Progenitor cell of endocrine pancreas (in vitro differentiated cells): ENCODE data around the gene FERD3L. TPM values are rescaled to one million over a fixed set of nuclear protein-coding genes. Genes with fewer than 3 reads are reported as not detected.
"Not testable (repeated sequence)": the region's sequence is repeated elsewhere in the genome, so short reads cannot be mapped to it uniquely, and the experiment has no call there.

Source experiments
- DNase-seq: peaks from one replicate; pipeline ENCODE4 v3.0.0; 2021; ENCODE audit warnings: low spot score; ENCODE audit not compliant: unreplicated experiment
- H3K27ac Mint-ChIP-seq: 2 replicates; pipeline ENCODE4 v1.8.0; 2021; ENCODE audit warnings: mild to moderate bottlenecking, moderate library complexity, mixed read lengths
- H3K27me3 Mint-ChIP-seq: 2 replicates; pipeline ENCODE4 v1.8.0; 2021; ENCODE audit warnings: mixed read lengths
- H3K36me3 Mint-ChIP-seq: 2 replicates; pipeline ENCODE4 v1.8.0; 2022; ENCODE audit warnings: mixed read lengths; ENCODE audit not compliant: insufficient read depth
- H3K4me1 Mint-ChIP-seq: 2 replicates; pipeline ENCODE4 v1.8.0; 2021; ENCODE audit warnings: low read depth, mixed read lengths
- H3K4me3 Mint-ChIP-seq: 2 replicates; pipeline ENCODE4 v1.8.0; 2021; ENCODE audit warnings: low read depth, mild to moderate bottlenecking, moderate library complexity, mixed read lengths
- H3K9me3 Mint-ChIP-seq: 2 replicates; pipeline ENCODE4 v1.8.0; 2021; ENCODE audit warnings: low read depth, mixed read lengths
- long read RNA-seq: library from polyadenylated mRNA; unstranded; transcript quantifications from one replicate; pipeline ENCODE4 v2.0.0, GENCODE V29; 2020
- total RNA-seq: library from RNA; stranded (reverse); gene quantifications from 2 replicates; pipeline ENCODE4 v1.2.1, GENCODE V29; 2021
- TF ChIP-seq, protein P1 (sequence below): fragments of 200-600 bp; sonication (generic); IDR thresholded peaks from one replicate; pipeline ENCODE4 v1.5.0; 2021; ENCODE audit warnings: antibody characterized with exemption, mild to moderate bottlenecking; ENCODE audit not compliant: unreplicated experiment

The FERD3L gene, protein sequence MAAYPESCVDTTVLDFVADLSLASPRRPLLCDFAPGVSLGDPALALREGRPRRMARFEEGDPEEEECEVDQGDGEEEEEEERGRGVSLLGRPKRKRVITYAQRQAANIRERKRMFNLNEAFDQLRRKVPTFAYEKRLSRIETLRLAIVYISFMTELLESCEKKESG
- not detected in 2 replicates for total RNA-seq
- long read RNA-seq, result 0 reads

DNA sequence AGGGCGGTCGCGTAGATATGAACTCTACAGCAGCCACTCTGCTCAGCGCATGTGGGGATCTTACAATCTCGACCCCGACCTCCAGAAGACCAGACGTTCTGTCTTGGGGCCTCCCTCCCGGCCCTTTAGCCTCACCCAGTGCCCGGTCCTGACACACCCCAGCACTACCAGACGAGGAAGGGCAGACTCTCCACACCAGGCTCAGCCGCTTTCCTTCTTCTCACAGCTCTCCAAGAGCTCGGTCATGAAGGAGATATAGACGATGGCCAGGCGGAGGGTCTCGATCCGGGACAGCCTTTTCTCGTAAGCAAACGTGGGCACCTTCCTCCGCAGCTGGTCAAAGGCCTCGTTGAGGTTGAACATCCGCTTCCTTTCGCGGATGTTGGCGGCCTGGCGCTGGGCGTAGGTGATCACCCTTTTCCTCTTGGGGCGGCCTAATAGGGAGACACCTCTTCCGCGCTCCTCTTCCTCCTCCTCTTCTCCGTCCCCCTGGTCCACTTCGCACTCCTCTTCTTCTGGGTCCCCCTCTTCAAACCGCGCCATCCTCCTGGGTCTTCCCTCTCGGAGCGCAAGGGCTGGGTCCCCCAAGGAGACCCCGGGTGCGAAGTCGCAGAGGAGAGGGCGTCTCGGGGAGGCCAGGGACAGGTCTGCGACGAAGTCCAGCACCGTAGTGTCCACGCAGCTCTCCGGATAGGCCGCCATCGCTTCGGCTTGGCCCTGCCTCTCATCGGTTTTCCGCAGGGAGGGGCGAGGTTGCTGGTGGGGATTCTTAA is at the start of gene FERD3L:
FERD3L (minus strand) TSS at position 761 of the 773 bp plus-strand sequence; CDS start at position 702, 59 bp downstream.
- Mint-ChIP-seq H3K4me3 (peak within 1 kb of the TSS; percentile 65), H3K27me3 (peaks cover 71% of the 10 kb centered on the region), H3K9me3 (no peaks in the 10 kb centered on the region), H3K36me3 (no peaks in the 10 kb centered on the region), H3K27ac (no peak within 1 kb of the TSS), H3K4me1 (peaks cover 7% of the 10 kb centered on the region)
- TF ChIP-seq, protein P1, sequence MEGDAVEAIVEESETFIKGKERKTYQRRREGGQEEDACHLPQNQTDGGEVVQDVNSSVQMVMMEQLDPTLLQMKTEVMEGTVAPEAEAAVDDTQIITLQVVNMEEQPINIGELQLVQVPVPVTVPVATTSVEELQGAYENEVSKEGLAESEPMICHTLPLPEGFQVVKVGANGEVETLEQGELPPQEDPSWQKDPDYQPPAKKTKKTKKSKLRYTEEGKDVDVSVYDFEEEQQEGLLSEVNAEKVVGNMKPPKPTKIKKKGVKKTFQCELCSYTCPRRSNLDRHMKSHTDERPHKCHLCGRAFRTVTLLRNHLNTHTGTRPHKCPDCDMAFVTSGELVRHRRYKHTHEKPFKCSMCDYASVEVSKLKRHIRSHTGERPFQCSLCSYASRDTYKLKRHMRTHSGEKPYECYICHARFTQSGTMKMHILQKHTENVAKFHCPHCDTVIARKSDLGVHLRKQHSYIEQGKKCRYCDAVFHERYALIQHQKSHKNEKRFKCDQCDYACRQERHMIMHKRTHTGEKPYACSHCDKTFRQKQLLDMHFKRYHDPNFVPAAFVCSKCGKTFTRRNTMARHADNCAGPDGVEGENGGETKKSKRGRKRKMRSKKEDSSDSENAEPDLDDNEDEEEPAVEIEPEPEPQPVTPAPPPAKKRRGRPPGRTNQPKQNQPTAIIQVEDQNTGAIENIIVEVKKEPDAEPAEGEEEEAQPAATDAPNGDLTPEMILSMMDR, result no peak
- DNase-seq, result no peak

DNA sequence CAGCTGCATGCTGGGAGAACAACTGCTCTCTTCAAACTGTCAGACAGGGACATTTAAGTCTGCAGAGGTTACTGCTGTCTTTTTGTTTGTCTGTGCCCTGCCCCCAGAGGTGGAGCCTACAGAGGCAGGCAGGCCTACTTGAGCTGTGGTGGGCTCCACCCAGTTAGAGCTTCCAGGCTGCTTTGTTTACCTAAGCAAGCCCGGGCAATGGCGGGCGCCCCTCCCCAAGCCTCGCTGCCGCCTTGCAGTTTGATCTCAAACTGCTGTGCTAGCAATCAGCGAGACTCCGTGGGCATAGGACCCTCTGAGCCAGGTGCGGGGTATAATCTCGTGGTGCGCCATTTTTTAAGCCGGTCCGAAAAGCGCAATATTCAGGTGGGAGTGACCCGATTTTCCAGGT is 49.2 kb upstream of the FERD3L start:
- H3K36me3 Mint-ChIP-seq, H3K27me3 Mint-ChIP-seq, H3K9me3 Mint-ChIP-seq, DNase-seq, H3K4me1 Mint-ChIP-seq: not testable (repeated sequence)
- peak overlapping the region; percentile 89 for H3K27ac Mint-ChIP-seq
- H3K4me3 Mint-ChIP-seq, result peak overlapping the region; percentile 88

DNA sequence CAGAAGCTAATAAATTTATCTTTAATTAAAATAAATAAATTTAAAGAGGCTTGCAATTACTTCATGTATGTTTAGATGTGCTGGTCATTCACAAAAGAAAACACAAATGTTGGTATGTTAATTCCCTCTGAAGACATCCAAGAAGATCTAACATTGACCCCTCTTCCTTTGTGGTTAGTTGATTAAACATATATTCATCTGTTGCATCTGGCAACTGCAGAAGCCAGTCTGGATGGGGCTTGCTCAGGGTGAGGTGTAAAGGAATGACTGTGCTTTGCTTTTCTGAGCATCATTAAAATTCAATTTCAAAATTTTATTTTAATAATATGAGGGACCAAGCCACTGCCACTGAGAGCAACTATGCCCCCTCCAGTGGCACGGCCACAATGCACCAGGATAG is 36.4 kb upstream of the FERD3L start:
- H3K9me3 Mint-ChIP-seq, result peaks cover 21% of the 10 kb centered on the region
- no peak overlapping the region for H3K4me3 Mint-ChIP-seq
- H3K4me1 Mint-ChIP-seq, result no peaks in the 10 kb centered on the region
- DNase-seq, result no peak
- TF ChIP-seq, protein P1, result no peak
- no peaks in the 10 kb centered on the region for H3K27me3 Mint-ChIP-seq
- H3K36me3 Mint-ChIP-seq, result no peaks in the 10 kb centered on the region
- H3K27ac Mint-ChIP-seq, result no peak overlapping the region

DNA sequence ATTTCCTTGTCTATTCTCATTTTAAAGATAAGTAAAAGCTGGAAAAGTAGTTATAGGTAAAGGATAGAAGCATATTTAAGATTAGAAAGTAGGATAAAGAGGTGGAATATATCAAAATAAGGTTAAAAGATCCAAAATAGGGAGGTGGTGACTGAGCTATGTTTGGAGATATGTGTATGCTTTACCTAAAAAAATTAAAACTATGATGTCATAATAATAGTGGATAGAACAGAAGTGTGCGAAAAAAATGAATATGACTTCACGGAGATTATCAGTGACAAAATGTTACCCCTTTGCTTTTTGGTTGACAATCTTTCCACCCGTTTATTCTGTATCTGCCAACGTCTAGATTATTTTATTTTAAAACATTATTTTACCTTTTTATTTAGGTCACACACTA is 33.4 kb upstream of the FERD3L start:
- Mint-ChIP-seq H3K27ac (no peak overlapping the region), H3K27me3 (no peaks in the 10 kb centered on the region), H3K9me3 (peaks cover 8% of the 10 kb centered on the region), H3K4me3 (no peak overlapping the region), H3K4me1 (no peaks in the 10 kb centered on the region), H3K36me3 (no peaks in the 10 kb centered on the region)
- no peak for DNase-seq
- TF ChIP-seq, protein P1, result no peak

DNA sequence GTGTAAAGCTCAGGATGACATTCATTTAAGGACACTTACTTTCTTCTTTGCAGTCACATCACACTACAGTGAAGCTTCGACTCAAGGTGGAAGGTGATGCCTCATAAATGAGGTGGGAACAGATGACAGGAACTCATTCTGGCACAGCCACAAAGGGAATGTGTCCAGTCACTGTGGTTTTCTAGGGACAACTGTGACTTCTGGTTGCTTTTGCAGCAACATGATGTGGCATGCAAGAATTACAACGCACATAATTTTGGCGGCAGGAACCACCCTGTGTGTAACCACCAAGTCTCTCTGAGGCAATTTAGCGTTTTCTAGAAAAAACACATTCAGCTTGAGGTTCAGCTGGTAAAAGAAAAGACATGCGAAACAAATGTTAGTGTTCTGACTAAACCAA is 32.0 kb upstream of the FERD3L start:
- Mint-ChIP-seq H3K9me3 (peaks cover under 1% of the 10 kb centered on the region), H3K27me3 (no peaks in the 10 kb centered on the region), H3K36me3 (no peaks in the 10 kb centered on the region), H3K27ac (no peak overlapping the region), H3K4me3 (no peak overlapping the region), H3K4me1 (peaks cover 2% of the 10 kb centered on the region)
- DNase-seq, result no peak
- TF ChIP-seq, protein P1, result no peak
